ENCODE measurements around the gene PPP3CA.

DNA sequence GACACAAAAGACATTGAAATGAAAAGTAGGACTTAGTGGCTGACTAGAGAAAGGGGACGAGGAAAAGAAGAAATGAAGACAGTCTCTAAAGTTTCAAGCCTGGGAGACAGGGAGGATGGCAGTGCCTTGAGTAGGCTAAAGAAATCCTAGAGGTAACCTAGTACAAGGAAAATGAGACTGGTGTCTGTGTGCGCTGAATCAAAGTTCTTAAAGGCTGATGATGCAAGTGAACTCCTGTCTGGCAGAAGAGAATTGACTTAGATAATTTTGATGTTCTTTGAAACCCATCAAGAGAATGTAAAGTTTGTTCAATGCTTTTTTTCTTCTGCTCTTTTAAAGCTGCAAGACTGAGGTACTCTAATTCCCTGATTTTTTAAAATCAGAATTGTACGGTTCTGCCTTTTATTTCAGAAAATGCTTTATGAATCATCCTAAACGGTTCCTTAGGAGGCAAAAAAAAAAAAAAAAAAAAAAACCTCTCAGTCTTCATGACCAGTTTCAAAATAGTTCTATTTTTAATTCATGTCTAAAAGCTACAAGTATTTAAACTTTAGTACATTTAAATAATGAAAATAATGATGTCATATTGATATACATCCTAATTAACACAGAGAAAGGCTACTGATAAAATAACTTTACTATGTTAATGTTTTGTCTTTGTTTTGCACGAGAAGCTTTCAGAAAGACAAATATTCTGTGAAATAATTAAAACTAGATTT is 189.8 kb downstream of the PPP3CA start:
- TF ChIP-seq POLR2A (IDR thresholded peaks at IDR 0.05) (no peak), CTCF (IDR thresholded peaks at IDR 0.05) (no peak)
